OCI-LY1 (cell line): ENCODE data around the gene XRCC1.

ENCODE experiments used
- EZH2 ChIP-seq: fragments of 200-600 bp; sonication (generic), shearing (Covaris generic); IDR thresholded peaks from 2 replicates; pipeline ENCODE4 v1.8.0; 2017; ENCODE audit warnings: borderline replicate concordance, mixed run types, mild to moderate bottlenecking, antibody characterized with exemption, low read length, moderate library complexity, mixed read lengths
- TF ChIP-seq, protein P1 (sequence below): fragments of 200-600 bp; sonication (generic), shearing (Covaris generic); IDR thresholded peaks from 2 replicates; pipeline ENCODE4 v1.5.1; 2017; ENCODE audit warnings: mild to moderate bottlenecking, antibody characterized with exemption, low read length, moderate library complexity, mixed read lengths

DNA sequence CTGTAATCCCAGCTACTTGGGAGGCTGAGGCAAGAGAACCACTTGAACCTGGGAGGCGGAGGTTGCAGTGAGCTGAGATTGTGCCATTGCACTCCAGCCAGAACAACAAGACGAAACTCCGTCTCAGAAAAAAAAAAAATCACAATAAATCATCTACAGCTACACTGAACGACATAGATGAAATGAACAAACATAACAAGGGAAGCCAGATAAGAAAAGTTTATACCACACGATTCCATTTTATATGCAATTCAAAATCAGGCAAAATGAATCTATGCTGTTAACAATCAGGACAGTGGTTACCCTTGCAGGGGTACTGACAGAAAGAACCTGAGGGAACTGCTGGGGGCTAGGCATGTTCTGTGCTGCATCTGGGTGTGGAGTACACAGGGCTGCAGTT, 5.7 kb downstream of the XRCC1 start:
- TF ChIP-seq, protein P1, sequence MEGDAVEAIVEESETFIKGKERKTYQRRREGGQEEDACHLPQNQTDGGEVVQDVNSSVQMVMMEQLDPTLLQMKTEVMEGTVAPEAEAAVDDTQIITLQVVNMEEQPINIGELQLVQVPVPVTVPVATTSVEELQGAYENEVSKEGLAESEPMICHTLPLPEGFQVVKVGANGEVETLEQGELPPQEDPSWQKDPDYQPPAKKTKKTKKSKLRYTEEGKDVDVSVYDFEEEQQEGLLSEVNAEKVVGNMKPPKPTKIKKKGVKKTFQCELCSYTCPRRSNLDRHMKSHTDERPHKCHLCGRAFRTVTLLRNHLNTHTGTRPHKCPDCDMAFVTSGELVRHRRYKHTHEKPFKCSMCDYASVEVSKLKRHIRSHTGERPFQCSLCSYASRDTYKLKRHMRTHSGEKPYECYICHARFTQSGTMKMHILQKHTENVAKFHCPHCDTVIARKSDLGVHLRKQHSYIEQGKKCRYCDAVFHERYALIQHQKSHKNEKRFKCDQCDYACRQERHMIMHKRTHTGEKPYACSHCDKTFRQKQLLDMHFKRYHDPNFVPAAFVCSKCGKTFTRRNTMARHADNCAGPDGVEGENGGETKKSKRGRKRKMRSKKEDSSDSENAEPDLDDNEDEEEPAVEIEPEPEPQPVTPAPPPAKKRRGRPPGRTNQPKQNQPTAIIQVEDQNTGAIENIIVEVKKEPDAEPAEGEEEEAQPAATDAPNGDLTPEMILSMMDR = no peak
- no peak for TF ChIP-seq EZH2
